GM18517 (cell line): ENCODE data around the gene GRHPR.
"Not testable (repeated sequence)": the region's sequence is repeated elsewhere in the genome, so short reads cannot be mapped to it uniquely, and the experiment has no call there.

Source experiments
- ATAC-seq: cut with Tn5 transposase; IDR thresholded peaks from one replicate; pipeline ENCODE4 v1.9.1; 2021; ENCODE audit warnings: mild to moderate bottlenecking, moderate library complexity; ENCODE audit not compliant: unreplicated experiment

GRHPR gene

DNA sequence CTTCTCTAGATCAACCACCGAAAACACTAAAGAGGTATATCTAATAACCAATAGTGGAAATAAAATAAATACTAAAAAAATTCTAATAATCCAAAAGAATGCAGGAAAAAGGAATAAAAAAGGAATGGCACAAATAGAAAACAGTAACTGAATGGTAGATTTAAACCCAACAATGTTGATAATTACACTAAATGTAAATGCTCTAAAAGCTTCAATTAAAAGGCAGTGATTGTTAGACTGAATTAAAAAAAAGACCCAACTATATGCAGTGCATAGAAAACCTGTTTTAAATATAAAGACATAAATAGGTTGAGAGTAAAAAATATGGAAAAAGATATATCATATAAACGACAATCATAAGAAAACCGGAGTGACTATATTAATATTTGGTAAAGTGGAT, 51.9 kb downstream of the GRHPR start:
- ATAC-seq = no peak

DNA sequence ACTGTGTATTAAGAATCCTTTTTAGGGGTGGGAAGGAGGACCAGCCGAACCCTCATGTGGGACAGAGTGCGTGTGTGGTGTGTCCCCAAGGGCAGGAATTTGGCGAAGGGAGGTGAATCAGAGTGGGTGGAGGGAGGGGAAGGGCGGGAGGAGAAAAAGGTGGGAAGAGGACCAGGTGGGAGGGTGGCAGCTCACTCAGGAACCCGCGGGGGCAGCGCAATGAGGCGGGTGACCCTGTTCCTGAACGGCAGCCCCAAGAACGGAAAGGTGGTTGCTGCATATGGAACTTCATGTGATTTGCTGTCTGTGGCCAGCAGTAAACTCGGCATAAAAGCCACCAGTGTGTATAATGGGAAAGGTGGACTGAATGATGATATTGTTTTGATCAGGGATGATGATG, 54.4 kb downstream of the GRHPR start:
- no peak for ATAC-seq

DNA sequence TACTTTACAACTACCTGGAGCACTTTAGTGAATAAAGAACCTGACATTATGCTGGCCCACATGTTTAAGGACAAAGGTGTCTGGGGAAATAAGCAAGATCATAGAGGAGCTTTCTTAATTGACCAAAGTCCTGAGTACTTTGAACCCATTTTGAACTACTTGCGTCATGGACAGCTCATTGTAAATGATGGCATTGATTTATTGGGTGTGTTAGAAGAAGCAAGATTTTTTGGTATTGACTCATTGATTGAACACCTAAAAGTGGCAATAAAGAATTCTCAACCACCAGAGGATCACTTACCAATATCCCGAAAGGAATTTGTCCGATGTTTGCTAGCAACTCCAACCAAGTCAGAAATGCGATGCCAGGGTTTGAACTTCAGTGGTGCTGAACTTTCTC, 54.9 kb downstream of the GRHPR start:
- not testable (repeated sequence) for ATAC-seq

DNA sequence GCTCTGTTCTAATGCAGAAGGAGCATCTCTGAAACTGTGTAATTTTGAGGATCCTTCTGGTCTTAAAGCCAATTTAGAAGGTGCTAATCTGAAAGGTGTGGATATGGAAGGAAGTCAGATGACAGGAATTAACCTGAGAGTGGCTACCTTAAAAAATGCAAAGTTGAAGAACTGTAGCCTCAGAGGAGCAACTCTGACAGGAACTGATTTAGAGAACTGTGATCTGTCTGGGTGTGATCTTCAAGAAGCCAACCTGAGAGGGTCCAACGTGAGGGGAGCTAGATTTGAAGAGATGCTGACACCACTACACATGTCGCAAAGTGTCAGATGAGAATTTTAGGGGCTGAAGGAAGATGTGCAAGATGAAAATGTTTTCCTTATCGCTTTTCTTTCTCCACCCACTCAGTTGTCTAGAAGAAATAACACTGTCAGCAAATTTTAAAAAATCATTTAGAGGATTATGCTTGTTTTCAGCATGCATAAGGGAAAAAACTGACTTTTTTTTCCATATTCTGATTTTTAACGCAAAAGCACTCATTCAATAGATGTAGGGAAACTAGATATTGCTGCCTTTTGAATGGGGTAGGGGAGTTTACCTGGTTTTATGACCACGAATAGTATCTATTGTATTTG, 55.6 kb downstream of the GRHPR start:
- not testable (repeated sequence) for ATAC-seq

DNA sequence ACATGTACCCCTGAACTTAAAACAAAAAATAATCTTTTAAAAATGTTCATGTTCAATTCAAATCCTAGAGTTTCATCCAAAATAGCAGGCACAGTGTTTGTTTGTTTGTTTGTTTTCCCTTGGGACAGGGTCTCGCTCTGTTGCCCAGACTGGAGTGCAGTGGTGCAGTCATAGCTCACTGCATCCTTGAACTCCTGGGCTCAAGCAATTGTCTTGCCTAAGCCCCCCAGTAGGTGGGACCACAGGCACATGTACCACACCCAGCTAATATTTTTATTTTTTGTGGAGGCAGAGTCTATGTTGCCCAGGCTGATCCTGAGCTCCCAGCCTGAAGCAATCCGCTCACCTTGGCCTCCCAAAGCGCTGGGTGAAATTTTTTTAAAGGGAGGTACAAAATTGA, 58.3 kb downstream of the GRHPR start:
- ATAC-seq = no peak

DNA sequence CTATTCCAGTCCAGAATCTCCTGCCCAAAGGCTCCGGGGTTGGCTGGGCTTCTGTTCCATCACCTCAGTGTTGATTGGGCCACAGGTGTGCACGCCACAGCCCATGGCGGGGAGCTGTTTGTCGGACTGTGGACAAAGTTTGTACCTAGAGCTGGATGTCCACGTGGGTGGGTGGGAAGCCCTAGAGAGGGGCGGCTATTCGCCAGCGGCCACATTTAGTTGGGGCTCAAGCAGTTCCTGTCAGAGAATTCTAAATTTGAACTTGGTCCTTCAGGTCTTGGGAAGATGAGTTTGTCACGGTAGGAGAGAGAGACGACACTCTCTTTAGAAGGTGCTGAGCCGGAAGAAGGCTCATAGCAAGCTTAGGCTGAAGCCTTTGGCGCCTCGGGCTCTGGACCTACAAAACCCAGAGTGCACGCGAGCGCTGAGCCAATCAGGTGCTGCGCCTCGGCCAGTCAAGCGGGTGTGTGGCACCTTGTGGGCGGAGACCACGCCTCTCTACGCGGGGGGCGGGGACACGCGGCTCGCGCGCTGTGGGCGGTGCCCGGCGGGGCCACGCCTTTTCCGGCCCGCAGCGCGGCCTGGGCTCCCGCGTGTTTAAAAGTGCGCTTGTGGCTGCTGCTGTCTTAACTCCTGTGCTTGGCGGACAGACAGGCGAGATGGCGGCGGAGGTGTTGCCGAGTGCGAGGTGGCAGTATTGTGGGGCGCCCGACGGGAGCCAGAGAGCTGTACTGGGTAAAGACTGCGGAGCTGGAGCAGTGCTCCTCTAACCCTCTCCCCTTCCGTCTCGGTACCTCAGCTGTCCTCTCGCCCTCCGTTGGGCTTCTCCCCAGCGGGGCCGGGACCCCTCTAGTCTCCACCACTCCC, 63.1 kb downstream of the GRHPR start, which contains the start of gene POLR1E:
Gene POLR1E (plus strand): TSS at position 560 of the 867 bp plus-strand sequence. CDS start 100 bp downstream, at position 660.
- peak; percentile 95 for ATAC-seq

DNA sequence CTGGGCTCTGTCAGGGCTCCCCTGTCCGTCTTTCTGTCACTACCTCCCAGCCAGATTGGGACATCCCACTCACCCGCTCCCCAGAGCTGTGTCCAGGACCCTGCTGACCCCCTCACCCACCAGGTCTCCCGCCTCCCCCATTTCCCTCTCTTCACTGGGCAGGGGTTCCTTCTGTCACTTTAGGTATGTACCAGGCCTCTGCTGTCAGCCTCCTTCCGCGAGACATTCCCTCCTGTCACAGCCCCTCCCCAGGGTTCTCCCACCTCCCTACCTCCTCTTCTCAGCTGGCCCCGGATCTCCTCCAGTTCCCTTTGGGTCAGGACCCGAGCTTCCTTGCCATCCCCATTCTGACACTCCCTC, 63.7 kb downstream of the GRHPR start:
- ATAC-seq = no peak
